Measurements from ENCODE around the gene HIPK2.

HIPK2 gene

DNA sequence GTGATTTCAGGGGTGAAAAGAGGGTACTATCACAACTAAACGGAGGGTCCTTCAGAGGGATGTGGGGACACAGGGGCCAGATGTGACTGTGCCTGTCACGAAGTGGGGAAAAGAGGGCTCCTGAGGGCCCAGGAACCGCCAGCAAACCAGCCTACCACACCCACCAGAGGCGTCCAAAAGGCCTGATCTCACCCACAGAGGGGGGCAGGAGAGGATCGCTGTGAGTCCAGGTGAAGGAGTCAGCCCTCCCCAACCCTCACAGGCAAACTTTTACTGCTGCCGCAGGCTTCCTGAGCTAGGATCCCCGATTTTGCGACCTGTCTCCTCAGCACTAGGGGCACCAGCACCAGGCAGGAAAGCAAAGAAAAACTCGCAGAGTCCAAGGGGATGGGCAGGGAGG, 64.7 kb downstream of the HIPK2 start:
- no peak for DNase-seq

GRCh38 chr7:139711991-139712743, 65.6 kb downstream of the HIPK2 start:
- DNase-seq, result no peak

GRCh38 chr7:139710036-139710435, 67.8 kb downstream of the HIPK2 start:
- no peak for DNase-seq

- DNase-seq, result no peak
Measured at GRCh38 chr7:139709485-139709884, 68.3 kb downstream of the HIPK2 start.

DNA sequence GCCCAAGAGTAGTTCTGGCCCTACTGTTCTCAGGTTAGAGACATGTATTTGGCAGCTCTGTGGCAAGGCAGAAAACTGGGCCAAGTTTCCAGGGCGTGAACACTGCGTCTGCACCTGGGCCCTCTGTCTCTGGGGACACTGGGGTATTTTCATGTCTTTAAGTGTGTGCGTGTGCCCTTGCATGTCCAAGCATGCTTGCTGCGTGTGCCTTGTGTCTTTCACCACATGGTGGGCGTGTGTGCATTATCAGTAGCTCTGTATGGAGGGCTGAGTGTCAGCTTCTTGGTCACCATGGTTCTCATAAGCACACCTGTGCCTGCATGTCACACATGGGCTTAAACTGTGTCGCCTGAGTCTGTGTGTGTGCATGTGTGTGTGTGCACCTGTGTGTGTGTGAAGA, 69.3 kb downstream of the HIPK2 start:
- DNase-seq, result no peak

- DNase-seq, result no peak
Measured at GRCh38 chr7:139706837-139707236, 71.0 kb downstream of the HIPK2 start.

- no peak for DNase-seq
Measured at GRCh38 chr7:139704308-139704879, 73.4 kb downstream of the HIPK2 start.

DNA sequence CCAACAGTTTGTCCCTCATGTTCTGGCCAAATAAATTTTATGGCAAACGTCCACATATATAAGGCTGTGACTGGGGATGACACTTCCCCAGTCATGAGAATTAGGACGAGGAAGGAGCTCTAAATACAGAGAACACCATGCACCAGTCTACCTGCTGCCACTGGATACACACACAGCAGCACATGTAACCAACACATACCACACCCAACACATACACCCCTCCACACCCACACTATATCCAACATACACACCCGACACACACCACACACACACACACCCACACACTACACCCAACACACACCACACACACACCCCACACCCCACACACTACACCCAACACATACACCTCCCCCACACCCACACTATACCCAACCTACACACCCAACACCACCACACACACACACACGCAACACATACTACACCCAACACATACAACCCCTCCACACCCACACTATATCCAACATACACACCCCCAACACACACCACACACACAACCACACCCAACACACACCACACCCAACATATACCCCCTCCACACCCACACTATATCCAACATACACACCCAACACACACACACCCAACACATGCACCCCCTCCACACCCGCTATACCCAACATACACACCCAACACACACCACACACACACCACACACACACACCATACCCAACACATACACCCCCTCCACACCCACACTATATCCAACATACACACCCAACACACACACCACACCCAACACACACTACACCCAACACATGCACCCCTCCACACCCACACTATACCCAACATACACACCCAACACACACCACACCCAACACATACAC, 74.1 kb downstream of the HIPK2 start:
- no peak for DNase-seq

- no peak for DNase-seq
Measured at GRCh38 chr7:139702811-139703486, 74.8 kb downstream of the HIPK2 start.

- DNase-seq, result no peak
Measured at GRCh38 chr7:139702313-139702731, 75.5 kb downstream of the HIPK2 start.

DNA sequence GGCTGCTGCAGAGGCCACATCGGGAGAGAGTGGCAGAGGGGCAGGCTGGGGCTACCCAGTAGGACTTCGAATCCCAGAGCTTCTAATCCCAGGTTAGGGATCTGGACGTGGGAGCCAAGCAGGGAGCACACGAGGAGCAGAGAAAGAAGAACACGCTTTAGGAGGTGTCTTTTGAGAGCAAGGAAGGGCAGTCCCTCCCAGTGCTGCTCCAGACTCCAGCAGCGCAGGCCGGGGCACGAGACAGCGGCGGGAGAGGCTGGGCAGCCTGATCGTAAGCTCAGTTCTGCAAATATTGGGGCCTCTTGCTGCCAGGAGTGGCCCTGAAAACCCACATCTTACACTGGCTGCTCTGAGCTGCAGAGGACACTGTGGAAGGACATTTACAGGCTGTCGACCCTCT, 75.9 kb downstream of the HIPK2 start:
- no peak for DNase-seq

DNA sequence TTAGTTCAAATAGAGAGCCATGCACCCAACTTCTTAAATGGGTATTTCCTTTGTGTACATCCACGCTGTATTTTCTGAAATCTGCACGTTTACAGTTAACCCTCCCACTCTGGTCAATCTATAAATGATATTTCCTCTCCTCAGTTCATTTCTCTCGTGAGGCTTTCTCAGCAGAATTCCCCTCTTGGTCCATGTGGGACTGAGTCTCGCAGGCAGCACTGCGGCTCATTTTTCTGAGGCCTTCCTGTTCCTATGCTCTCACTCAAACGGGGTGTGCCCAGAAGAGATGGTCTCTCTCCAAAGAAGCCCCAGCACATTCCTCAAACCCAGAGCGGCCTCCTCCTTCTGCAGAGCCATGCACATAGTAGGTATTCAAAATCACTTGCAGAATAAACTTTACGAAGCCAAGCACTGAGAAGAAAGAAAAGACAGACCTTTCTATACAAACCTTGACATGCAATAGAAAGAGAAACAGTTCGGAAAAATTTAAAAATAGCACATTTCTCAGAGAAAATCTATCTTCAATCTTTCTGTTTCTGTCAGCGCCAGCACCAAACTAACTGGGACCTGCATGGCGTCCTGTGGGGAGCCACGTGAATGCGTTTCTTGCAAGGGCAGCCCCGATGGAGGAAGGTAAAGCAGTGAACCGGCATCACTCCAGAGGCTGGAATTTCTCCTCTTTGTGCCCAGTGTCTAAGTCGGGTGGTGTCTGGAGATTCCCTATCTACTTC, 77.1 kb downstream of the HIPK2 start:
- no peak for DNase-seq

DNA sequence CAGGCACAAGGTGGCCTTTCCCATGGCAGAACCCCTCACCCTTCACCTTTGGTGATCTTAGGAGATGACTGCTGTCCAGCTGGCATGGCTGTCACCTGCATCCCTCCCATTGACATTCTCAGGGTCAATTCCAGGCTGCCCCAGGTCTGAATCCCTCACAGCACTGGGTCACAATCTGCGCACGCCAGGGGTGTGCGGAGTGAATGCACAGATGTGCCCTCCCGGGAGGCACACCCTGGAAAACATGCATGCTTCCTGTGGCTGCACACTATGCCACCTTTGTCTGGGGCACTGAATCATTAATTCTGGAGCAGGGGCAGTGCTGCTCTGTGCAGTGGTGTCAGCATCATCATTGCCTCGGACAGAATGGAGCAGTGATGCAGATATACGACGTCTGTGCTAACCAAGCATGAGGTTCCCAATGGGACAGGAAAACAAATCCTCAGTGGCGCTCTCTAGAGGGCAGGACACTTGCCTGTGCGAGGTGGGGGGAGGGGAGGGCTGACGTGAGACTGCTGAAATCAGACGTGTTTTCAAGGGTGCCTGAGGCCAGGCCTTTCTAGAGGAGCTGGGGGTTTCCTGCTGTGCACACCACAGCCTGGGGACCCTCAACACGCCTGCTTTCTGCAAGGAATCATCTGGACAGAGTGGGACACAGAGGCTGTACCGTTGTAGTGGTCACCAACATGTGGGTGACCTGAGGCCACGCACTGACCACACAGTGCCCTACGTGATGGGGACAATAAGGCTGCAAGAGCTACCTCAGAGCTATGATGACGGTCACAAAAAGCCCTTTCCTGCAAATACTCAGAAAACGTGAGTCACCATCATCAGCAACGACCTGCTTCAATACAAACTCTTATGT, 77.9 kb downstream of the HIPK2 start:
- DNase-seq, result no peak

DNA sequence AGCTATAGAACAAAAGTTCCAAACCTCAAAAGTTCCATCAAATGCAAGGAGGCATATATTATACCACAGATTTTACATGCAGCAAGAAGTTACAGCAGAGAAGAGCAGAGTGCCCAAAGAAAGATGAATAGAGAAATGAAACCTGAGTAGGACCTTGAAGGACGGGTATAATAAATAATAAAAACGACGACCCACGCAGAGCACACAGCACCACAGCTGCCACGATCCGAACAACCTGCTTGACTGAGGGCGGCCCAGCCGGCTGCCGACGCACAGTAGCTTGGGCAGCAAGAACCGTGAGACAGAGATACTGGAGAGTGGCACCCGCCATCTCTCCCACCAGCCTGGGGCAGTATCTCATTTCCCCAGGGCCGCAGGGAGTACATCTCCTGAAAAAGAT, 79.0 kb downstream of the HIPK2 start:
- DNase-seq, result no peak

- DNase-seq, result no peak
Measured at GRCh38 chr7:139698278-139698677, 79.5 kb downstream of the HIPK2 start.

GRCh38 chr7:139697056-139697455, 80.7 kb downstream of the HIPK2 start:
- no peak for DNase-seq

DNA sequence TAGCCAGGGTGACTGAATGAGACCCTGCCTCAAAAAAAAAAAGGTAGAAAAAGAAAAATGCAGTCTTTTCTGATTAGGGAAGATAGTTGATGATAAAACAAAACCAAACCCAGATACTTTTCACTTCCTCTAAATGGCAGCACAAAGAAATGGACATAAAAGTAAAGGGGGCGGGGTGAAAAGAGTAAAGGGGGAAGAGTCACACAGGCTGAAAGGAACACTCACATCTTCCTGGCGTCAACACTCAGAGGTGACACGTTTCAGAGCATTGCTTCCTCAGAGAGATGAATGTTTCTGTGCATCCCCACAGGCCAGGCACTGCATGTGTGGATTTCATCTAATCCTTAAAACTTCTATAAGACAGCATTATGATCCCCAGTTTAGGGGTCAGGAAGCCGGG, 81.2 kb downstream of the HIPK2 start:
- no peak for DNase-seq

DNA sequence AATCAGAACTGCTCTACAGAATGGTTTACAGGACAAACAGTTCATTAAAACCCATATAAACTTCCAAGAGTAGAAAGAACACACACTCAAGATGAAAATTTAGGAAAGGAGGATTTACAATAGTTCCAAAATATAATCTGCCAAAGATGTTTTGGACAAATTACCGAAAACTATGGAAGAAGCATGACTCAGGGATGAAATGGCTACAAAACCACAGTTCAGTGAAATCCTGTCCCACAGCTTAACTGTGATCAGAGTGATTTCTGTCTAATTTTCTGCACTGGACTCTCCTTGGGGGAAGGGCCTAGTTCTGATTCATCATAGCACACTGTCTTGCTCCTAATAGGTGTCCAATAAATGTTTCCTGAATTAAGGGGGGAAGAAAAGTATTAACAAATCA, 82.2 kb downstream of the HIPK2 start:
- DNase-seq, result no peak

DNA sequence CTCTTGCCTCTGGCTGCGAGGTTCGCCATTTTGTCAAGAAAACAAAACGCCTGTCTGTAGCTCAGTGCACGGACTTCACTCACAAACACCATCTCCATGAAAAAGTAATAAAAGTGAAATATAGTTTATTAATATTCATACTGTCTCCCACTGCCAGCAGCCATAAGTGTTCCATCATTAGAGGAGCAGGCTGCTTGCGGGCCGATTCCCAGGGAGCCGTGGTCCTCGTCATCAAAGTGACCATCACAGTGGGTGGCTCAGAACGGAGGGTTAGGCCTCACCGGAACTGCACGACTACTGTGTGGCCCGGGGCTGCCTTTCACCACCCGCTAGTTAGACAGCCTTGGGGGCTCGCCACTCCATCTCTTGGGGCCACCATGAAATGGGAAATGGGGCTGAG, 82.7 kb downstream of the HIPK2 start:
- no peak for DNase-seq

DNA sequence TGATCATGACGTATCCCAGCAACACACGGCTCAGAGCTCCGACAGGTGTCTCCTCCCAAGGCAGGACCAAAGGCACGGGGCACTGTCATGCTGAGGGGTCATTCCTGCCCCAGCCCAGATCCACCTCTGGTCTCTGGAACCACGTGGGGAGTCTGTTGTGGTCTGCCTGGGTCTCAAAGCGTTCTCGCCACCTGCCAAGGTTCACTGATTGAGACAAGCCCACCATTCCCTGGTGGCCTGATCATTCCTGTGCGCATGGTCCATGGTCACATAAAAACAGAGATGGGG, 83.5 kb downstream of the HIPK2 start:
- DNase-seq, result no peak

GRCh38 chr7:139693651-139694388, 84.0 kb downstream of the HIPK2 start:
- DNase-seq, result no peak
